Endothelial cell of umbilical vein (primary cell): ENCODE data around the gene NDUFAB1. TPM values are rescaled to one million over a fixed set of nuclear protein-coding genes. Genes with fewer than 3 reads are reported as not detected.

Experiments
- BruUV-seq: library from RNA; stranded (reverse); fragments of 400-500 nt; replicated peaks from 2 replicates; lab custom pipeline; 2021; lab: Mats Ljungman, UMichigan
- CTCF ChIA-PET: fragments of 300-600, 350-600 bp; sonication (Branson Sonifier 250); formaldehyde crosslinking; loops from one replicate; lab custom pipeline; 2021; ENCODE audit warnings: antibody characterized with exemption, inconsistent platforms; lab: Charles Lee
- POLR2A ChIA-PET: fragments of 300-600, 350-600 bp; sonication (Branson Sonifier 250); formaldehyde crosslinking; loops from one replicate; lab custom pipeline; 2021; ENCODE audit warnings: antibody characterized with exemption, inconsistent platforms; lab: Charles Lee
- DNase-seq: peaks from one replicate; pipeline ENCODE4 v3.0.0-alpha.2; 2011; ENCODE audit warnings: low read depth, low spot score
- FAIRE-seq: peaks from 2 replicates; lab custom pipeline; 2011; peaks lifted over from hg19 to GRCh38; lab: Jason Lieb, UNC
- H2AFZ ChIP-seq: 2 replicates; pipeline ENCODE4 v1.6.0; 2012; ENCODE audit warnings: low read depth, low read length, control low read depth, inconsistent platforms
- H3K27ac ChIP-seq: 2 replicates; pipeline ENCODE4 v1.5.1; 2011; ENCODE audit warnings: low read depth, mild to moderate bottlenecking, control low read depth, low read length, moderate library complexity; ENCODE audit not compliant: insufficient read depth
- H3K27me3 ChIP-seq, 2 experiments: 2 replicates each; pipeline versions ENCODE4 v1.6.0 to v1.6.1; 2011; ENCODE audit warnings: low read length in 2 of 2, mixed read lengths in 1 of 2; ENCODE audit not compliant: control insufficient read depth in 2 of 2, insufficient read depth in 2 of 2
- H3K36me3 ChIP-seq, 2 experiments: 2 replicates in 1 of 2; 3 replicates in 1 of 2; pipeline ENCODE4 v1.5.1; 2011; ENCODE audit warnings: low read length in 2 of 2, mild to moderate bottlenecking in 1 of 2, moderate library complexity in 1 of 2; ENCODE audit not compliant: control insufficient read depth in 2 of 2, insufficient read depth in 2 of 2; ENCODE audit errors: extremely low read depth in 1 of 2
- H3K4me1 ChIP-seq: 3 replicates; pipeline ENCODE4 v1.5.1; 2011; ENCODE audit warnings: mild to moderate bottlenecking, low read length; ENCODE audit not compliant: control insufficient read depth, insufficient read depth; ENCODE audit errors: extremely low read depth
- H3K4me2 ChIP-seq: 2 replicates; pipeline ENCODE4 v1.6.1; 2011; ENCODE audit warnings: low read length, control low read depth, mixed read lengths; ENCODE audit not compliant: insufficient read depth
- H3K4me3 ChIP-seq, 3 experiments: fragments of 200-600 bp in 1 of 3; sonication (generic), shearing (Covaris generic) in 1 of 3; replicated peaks in 1 of 3; 2 replicates each; pipeline ENCODE4 v1.5.1; 2011 to 2016; ENCODE audit warnings: control low read depth in 3 of 3, low read length in 3 of 3, mild to moderate bottlenecking in 2 of 3, inconsistent platforms in 1 of 3, low read depth in 1 of 3, moderate library complexity in 1 of 3; ENCODE audit not compliant: insufficient read depth in 1 of 3
- H3K79me2 ChIP-seq: 2 replicates; pipeline ENCODE4 v1.6.0; 2012; ENCODE audit warnings: low read length, inconsistent platforms; ENCODE audit not compliant: control insufficient read depth, insufficient read depth
- H3K9ac ChIP-seq: replicated peaks from 2 replicates; pipeline ENCODE3; 2011; ENCODE audit warnings: low read length, control low read depth; ENCODE audit not compliant: insufficient read depth; ENCODE audit errors: extremely low read depth
- H3K9me1 ChIP-seq: replicated peaks from 3 replicates; pipeline ENCODE4 v1.6.0; 2011; ENCODE audit warnings: mild to moderate bottlenecking, low read length; ENCODE audit not compliant: control insufficient read depth, insufficient read depth; ENCODE audit errors: extremely low read depth
- H3K9me3 ChIP-seq: replicated peaks from 2 replicates; pipeline ENCODE4 v1.5.1; 2012; ENCODE audit warnings: low read length, inconsistent platforms; ENCODE audit not compliant: control insufficient read depth, insufficient read depth
- H4K20me1 ChIP-seq: replicated peaks from 2 replicates; pipeline ENCODE3; 2011; ENCODE audit warnings: mild to moderate bottlenecking, low read length; ENCODE audit not compliant: control insufficient read depth, insufficient read depth; ENCODE audit errors: extremely low read depth
- EZH2 ChIP-seq: IDR thresholded peaks from 2 replicates; pipeline ENCODE4 v1.6.1; 2012; ENCODE audit warnings: borderline replicate concordance, low read depth, mild to moderate bottlenecking, moderate library complexity, low read length, inconsistent platforms; ENCODE audit not compliant: severe bottlenecking
- FOS ChIP-seq: IDR thresholded peaks from 2 replicates; pipeline ENCODE4 v1.6.1; 2011; ENCODE audit warnings: mild to moderate bottlenecking, low read length, moderate library complexity, borderline replicate concordance; ENCODE audit not compliant: insufficient read depth
- GATA2 ChIP-seq: IDR thresholded peaks from 2 replicates; pipeline ENCODE4 v1.7.0; 2011; ENCODE audit warnings: low read depth, mild to moderate bottlenecking, moderate library complexity, mixed read lengths, low read length; ENCODE audit not compliant: insufficient read length, insufficient read depth
- JUN ChIP-seq: IDR thresholded peaks from 2 replicates; pipeline ENCODE4 v1.6.1; 2011; ENCODE audit warnings: borderline replicate concordance, low read depth; ENCODE audit not compliant: insufficient read length, insufficient read depth
- MYC ChIP-seq: IDR thresholded peaks from one replicate; pipeline ENCODE4 v1.6.1; 2011; ENCODE audit warnings: mild to moderate bottlenecking, low read depth, low read length
- POLR2A ChIP-seq: IDR thresholded peaks from 2 replicates; pipeline ENCODE4 v1.6.1; 2012; ENCODE audit warnings: low read depth, mild to moderate bottlenecking, control low read depth, low read length
- POLR2AphosphoS5 ChIP-seq: IDR thresholded peaks from 2 replicates; pipeline ENCODE4 v1.6.1; 2012; ENCODE audit warnings: low read depth, mild to moderate bottlenecking, control low read depth, low read length, moderate library complexity; ENCODE audit not compliant: insufficient read depth
- dilution Hi-C: fragments of 300-500 bp; cut with MboI; formaldehyde crosslinking; loops from one replicate; pipeline ENCODE4 v1.15.0; 2019; ENCODE audit warnings: low sequenced_read_pairs; ENCODE audit not compliant: extremely low pct_ligation_motif_present
- intact Hi-C: fragments of 100-400 bp; cut with micrococcal nuclease; formaldehyde crosslinking; loops from one replicate; pipeline ENCODE4 v1.10.0; 2022
- polyA plus RNA-seq, 4 experiments: library from polyadenylated mRNA; depleted of rRNA in 3 of 4; stranded (reverse) in 3 of 4; unstranded in 1 of 4; fragments of >200 nt; gene quantifications; 2 replicates each; pipeline versions ENCODE4 v1.2.1 to v1.2.3, GENCODE V29; 2011 to 2012; ENCODE audit warnings: missing spikeins in 1 of 4
- total RNA-seq: library from RNA; stranded (reverse); gene quantifications from 2 replicates; pipeline ENCODE4 v1.2.3, GENCODE V29; 2021
- TF ChIP-seq, protein P1 (sequence below): IDR thresholded peaks from 2 replicates; pipeline ENCODE4 v1.6.1; 2011; ENCODE audit not compliant: insufficient read depth, insufficient read length
- TF ChIP-seq, protein P2 (sequence below), 2 donors: IDR thresholded peaks; 1 replicate in 1 of 2; 2 replicates in 1 of 2; pipeline ENCODE4 v1.5.1; 2011; ENCODE audit warnings: low read length in 2 of 2, mild to moderate bottlenecking in 2 of 2, moderate library complexity in 2 of 2, control low read depth in 1 of 2, inconsistent platforms in 1 of 2, low read depth in 1 of 2; ENCODE audit not compliant: insufficient read depth in 1 of 2; ENCODE audit errors: extremely low read depth in 1 of 2

NDUFAB1 gene
- total and polyA plus RNA-seq, 2 donors (not counting 3 experiments of a cell fraction or from before 2014, with no cell fraction given) = 112 to 228 TPM

DNA sequence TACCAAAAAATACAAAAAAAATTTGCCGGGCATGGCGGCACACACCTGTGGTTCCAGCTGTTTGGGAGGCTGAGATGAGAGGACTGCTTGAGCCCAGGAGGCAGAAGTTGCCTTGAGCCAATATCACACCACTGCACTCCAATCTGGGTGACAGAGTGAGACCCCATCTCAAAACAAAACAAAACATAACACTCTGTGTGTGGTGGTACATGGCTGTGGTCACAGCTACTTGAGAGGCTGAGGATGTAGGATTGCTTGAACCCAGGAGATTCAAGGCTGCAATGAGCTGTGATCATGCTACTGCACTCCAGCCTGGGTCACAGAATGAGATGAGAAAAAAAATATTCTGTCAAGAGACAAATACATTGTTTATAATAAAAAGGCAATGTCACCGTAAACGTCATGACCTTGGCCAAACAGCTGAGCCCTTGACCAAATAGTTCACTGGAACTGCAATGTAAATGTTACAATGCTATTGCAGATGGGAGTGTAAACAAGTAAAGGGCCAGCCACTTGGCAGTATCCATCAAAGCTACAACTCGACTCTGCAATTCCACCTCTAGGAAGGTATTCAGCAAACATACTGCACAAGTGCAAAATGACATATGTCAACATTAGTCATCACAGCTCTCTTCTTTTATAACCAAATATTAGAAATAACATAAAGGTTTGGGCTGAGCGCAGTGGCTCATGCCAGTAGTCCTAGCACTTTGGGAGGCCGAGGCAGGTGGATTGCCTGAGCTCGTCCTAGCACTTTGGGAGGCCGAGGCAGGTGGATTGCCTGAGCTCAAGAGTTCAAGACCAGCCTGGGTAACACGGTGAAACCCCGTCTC is 55.9 kb downstream of the NDUFAB1 start:
- no peak for DNase-seq
- H3K27me3 ChIP-seq = no peaks in the 10 kb centered on the region
- TF ChIP-seq POLR2AphosphoS5 (no peak), FOS (no peak), JUN (no peak), POLR2A (no peak), GATA2 (no peak), MYC (no peak), EZH2 (no peak)
- TF ChIP-seq, protein P1, sequence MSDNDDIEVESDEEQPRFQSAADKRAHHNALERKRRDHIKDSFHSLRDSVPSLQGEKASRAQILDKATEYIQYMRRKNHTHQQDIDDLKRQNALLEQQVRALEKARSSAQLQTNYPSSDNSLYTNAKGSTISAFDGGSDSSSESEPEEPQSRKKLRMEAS = no peak
- TF ChIP-seq, protein P2, sequence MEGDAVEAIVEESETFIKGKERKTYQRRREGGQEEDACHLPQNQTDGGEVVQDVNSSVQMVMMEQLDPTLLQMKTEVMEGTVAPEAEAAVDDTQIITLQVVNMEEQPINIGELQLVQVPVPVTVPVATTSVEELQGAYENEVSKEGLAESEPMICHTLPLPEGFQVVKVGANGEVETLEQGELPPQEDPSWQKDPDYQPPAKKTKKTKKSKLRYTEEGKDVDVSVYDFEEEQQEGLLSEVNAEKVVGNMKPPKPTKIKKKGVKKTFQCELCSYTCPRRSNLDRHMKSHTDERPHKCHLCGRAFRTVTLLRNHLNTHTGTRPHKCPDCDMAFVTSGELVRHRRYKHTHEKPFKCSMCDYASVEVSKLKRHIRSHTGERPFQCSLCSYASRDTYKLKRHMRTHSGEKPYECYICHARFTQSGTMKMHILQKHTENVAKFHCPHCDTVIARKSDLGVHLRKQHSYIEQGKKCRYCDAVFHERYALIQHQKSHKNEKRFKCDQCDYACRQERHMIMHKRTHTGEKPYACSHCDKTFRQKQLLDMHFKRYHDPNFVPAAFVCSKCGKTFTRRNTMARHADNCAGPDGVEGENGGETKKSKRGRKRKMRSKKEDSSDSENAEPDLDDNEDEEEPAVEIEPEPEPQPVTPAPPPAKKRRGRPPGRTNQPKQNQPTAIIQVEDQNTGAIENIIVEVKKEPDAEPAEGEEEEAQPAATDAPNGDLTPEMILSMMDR (IDR thresholded peaks at IDR 0.05; ENCODE audit: extremely low read depth in 1 of 2, insufficient read depth in 1 of 2, low read depth in 1 of 2, low read length in 2 of 2) = no peak
- POLR2A ChIA-PET = no interaction called here
- H3K9ac ChIP-seq = no peak overlapping the region
- CTCF ChIA-PET = interaction anchor here (1.6 kb wide), 1 partner anchor 11 kb away, joined by 4 read pairs; no protein-coding TSS in a partner anchor
- H3K9me1 ChIP-seq = no peaks in the 10 kb centered on the region
- no peak for FAIRE-seq
- no peak overlapping the region for H3K4me3 ChIP-seq
- no peak overlapping the region for H3K4me2 ChIP-seq
- no peaks in the 10 kb centered on the region for H3K4me1 ChIP-seq
- no TSS peak for BruUV-seq
- H4K20me1 ChIP-seq = peaks cover 2% of the 10 kb centered on the region
- intact Hi-C loops = no loop called here
- H3K9me3 ChIP-seq = no peaks in the 10 kb centered on the region
- no peaks in the 10 kb centered on the region for H3K79me2 ChIP-seq
- dilution Hi-C loops = no loop called here
- H2AFZ ChIP-seq = no peak overlapping the region
- no peak overlapping the region for H3K27ac ChIP-seq
- peaks cover 2 to 7% of the 10 kb centered on the region in 2 experiments for H3K36me3 ChIP-seq
